ENCODE data around the gene ADAMTS3. TPM values are rescaled to one million over a fixed set of nuclear protein-coding genes. Genes with fewer than 3 reads are reported as not detected.

The ADAMTS3 gene
- polyA plus RNA-seq, 1 donor from 2014 or later = 0.20 TPM

- H3K27me3 ChIP-seq (ENCODE audit: insufficient read depth, low read depth, low read length) = no peaks in the 10 kb centered on the region
- H2AFZ ChIP-seq (ENCODE audit: low read depth, low read length) = no peak overlapping the region
- H3K36me3 ChIP-seq (ENCODE audit: insufficient read depth, low read length) = no peaks in the 10 kb centered on the region
- no peaks in the 10 kb centered on the region for H3K9me2 ChIP-seq (ENCODE audit: insufficient read depth, low read length)
- H4K20me1 ChIP-seq (ENCODE audit: insufficient read depth) = no peaks in the 10 kb centered on the region
- no peak overlapping the region for H3K27ac ChIP-seq (ENCODE audit: low read length)
- no peak overlapping the region for H3K4me2 ChIP-seq (ENCODE audit: low read length)
- no peak overlapping the region for H3K4me3 ChIP-seq (ENCODE audit: low read length)
- TF ChIP-seq TAF1 (IDR thresholded peaks at IDR 0.05; ENCODE audit: low read depth) (no peak), POLR2AphosphoS5 (IDR thresholded peaks at IDR 0.05) (no peak), MXI1 (conservative IDR thresholded peaks at IDR 0.05; ENCODE audit: poor library complexity, severe bottlenecking) (no peak), SMC3 (conservative IDR thresholded peaks at IDR 0.05; ENCODE audit: poor library complexity) (no peak), EZH2 (IDR thresholded peaks at IDR 0.05; ENCODE audit: borderline replicate concordance, insufficient read depth, low read length, poor library complexity, severe bottlenecking) (no peak), REST (IDR thresholded peaks at IDR 0.05; ENCODE audit: borderline replicate concordance) (no peak), EP300 (conservative IDR thresholded peaks at IDR 0.05; ENCODE audit: poor library complexity, severe bottlenecking) (no peak), RAD21 (conservative IDR thresholded peaks at IDR 0.05) (no peak)
- TF ChIP-seq, protein P1, sequence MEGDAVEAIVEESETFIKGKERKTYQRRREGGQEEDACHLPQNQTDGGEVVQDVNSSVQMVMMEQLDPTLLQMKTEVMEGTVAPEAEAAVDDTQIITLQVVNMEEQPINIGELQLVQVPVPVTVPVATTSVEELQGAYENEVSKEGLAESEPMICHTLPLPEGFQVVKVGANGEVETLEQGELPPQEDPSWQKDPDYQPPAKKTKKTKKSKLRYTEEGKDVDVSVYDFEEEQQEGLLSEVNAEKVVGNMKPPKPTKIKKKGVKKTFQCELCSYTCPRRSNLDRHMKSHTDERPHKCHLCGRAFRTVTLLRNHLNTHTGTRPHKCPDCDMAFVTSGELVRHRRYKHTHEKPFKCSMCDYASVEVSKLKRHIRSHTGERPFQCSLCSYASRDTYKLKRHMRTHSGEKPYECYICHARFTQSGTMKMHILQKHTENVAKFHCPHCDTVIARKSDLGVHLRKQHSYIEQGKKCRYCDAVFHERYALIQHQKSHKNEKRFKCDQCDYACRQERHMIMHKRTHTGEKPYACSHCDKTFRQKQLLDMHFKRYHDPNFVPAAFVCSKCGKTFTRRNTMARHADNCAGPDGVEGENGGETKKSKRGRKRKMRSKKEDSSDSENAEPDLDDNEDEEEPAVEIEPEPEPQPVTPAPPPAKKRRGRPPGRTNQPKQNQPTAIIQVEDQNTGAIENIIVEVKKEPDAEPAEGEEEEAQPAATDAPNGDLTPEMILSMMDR (IDR thresholded peaks at IDR 0.05; ENCODE audit: poor library complexity, severe bottlenecking) = no peak
- H3K9ac ChIP-seq (ENCODE audit: low read length) = no peak overlapping the region
- no peaks in the 10 kb centered on the region for H3K9me3 ChIP-seq (ENCODE audit: low read length)
- H3F3A ChIP-seq (ENCODE audit: insufficient read depth, low read length, poor library complexity, severe bottlenecking) = no peaks in the 10 kb centered on the region
- H3K79me2 ChIP-seq (replicated peaks; ENCODE audit: insufficient read depth, low read length) = no peaks in the 10 kb centered on the region
These were observed 139.0 kb downstream of the ADAMTS3 start for GRCh38 chr4:72430050-72430449.

DNA sequence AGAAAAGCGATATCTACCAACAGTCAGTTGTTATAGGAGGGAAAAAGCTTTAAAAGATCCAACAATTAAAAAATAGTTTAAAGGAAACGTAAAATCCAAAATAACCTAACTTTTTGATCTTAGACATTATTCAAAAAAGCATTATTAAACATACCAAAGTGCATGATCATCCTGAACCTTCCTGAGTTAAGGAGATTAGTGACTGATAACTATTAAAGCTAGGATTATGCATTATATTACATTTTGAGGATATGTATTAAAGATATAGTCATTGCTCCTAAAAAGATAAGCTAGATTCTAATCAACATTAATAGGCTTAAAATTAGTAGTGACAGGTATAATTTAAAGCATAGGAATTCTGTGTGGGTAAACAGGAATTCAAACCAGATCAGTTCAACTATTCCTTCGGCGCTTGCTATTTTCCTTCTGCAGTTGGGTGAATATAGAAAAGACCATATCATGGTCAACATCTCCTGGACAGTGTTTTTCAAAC, 139.6 kb downstream of the ADAMTS3 start:
- Histone ChIP-seq H2AFZ (ENCODE audit: low read depth, low read length) (no peak overlapping the region), H3K4me2 (ENCODE audit: low read length) (no peak overlapping the region), H3K36me3 (ENCODE audit: insufficient read depth, low read length) (no peaks in the 10 kb centered on the region), H3F3A (ENCODE audit: insufficient read depth, low read length, poor library complexity, severe bottlenecking) (no peaks in the 10 kb centered on the region), H3K9me2 (ENCODE audit: insufficient read depth, low read length) (no peaks in the 10 kb centered on the region), H3K79me2 (replicated peaks; ENCODE audit: insufficient read depth, low read length) (no peaks in the 10 kb centered on the region), H4K20me1 (ENCODE audit: insufficient read depth) (no peaks in the 10 kb centered on the region), H3K27ac (ENCODE audit: low read length) (no peak overlapping the region), H3K27me3 (ENCODE audit: insufficient read depth, low read depth, low read length) (no peaks in the 10 kb centered on the region), H3K4me3 (ENCODE audit: low read length) (no peak overlapping the region), H3K9ac (ENCODE audit: low read length) (no peak overlapping the region), H3K9me3 (ENCODE audit: low read length) (no peaks in the 10 kb centered on the region)
- no peak for TF ChIP-seq REST (IDR thresholded peaks at IDR 0.05; ENCODE audit: borderline replicate concordance)
- TF ChIP-seq TAF1 (IDR thresholded peaks at IDR 0.05; ENCODE audit: low read depth) = no peak
- TF ChIP-seq SMC3 (conservative IDR thresholded peaks at IDR 0.05; ENCODE audit: poor library complexity) = no peak
- no peak for TF ChIP-seq POLR2AphosphoS5 (IDR thresholded peaks at IDR 0.05)
- TF ChIP-seq, protein P1 (IDR thresholded peaks at IDR 0.05; ENCODE audit: poor library complexity, severe bottlenecking) = no peak
- TF ChIP-seq EP300 (conservative IDR thresholded peaks at IDR 0.05; ENCODE audit: poor library complexity, severe bottlenecking) = no peak
- TF ChIP-seq RAD21 (conservative IDR thresholded peaks at IDR 0.05) = no peak
